ENCODE data around the gene TNFAIP8L1.

TNFAIP8L1 gene

DNA sequence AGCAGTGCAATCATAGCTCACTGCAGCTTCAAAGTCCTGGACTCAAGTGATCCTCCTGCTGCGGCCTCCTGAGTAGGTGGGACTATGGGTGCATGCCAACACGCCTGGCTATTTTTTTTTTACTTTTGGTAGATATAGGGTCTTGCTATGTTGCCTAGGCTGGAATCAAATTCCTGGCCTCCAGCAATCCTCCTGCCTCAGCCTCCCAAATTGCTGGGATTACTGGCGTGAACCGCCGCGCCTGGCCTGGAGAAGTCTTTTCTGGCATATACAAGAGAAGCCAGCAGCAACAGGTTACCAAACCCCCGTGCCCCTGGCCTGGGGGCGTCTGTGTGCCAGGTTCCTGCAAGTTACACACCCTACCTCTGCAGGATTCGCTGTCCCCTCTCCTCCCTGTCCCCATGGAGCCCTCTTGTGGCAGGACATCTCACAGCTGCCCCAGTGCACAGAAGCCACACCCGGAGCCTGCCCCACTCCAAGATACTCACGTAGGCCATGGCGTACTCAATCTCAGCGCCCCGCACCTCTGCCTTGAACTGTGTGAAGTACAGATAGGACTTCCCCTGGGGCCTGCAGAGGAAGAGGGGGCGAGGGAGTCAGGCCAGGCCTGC is 21.0 kb downstream of the TNFAIP8L1 start:
- H3K9ac ChIP-seq (ENCODE audit: insufficient read length, low read depth): peak overlapping the region; percentile 21
- H3K27me3 ChIP-seq (ENCODE audit: insufficient read depth, insufficient read length): no peaks in the 10 kb centered on the region
- peaks cover 86% of the 10 kb centered on the region for H3K36me3 ChIP-seq (ENCODE audit: insufficient read depth, insufficient read length, low read length)
- no peak for TF ChIP-seq ZNF274 (IDR thresholded peaks at IDR 0.05; ENCODE audit: low read depth, low read length)
- TF ChIP-seq YY1 (IDR thresholded peaks at IDR 0.05; ENCODE audit: insufficient read depth, insufficient read length): no peak
- TF ChIP-seq SUZ12 (IDR thresholded peaks at IDR 0.05; ENCODE audit: extremely low read depth, insufficient read depth, insufficient read length): no peak
- peaks cover 6% of the 10 kb centered on the region for H3K4me1 ChIP-seq (ENCODE audit: insufficient read depth, insufficient read length)
- peaks cover 8% of the 10 kb centered on the region; the same call in 1 of the 2 replicates for H3K9me3 ChIP-seq (ENCODE audit: insufficient read depth, low read length)
- DNase-seq (ENCODE audit: low read depth, low spot score): no peak
- H3K4me3 ChIP-seq (ENCODE audit: insufficient read length, low read depth): no peak overlapping the region

DNA sequence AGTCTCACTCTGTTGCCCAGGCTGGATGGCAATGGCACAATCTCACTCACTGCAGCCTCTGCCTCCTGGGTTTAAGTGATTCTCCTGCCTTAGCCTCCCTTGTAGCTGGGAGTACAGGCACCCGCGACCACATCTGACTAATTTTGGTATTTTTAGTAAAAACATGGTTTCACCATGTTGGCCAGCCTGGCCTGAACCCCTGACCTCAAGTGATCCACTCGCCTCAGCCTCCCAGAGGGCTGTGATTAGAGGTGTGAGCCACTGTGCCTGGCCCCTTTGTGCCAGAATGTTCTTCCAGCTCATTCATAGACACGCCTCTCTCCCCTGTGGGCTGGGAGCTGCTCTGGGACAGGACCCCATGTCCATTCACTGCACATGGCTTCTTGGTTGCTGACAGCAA is 21.7 kb downstream of the TNFAIP8L1 start:
- no peak overlapping the region for H3K4me3 ChIP-seq (ENCODE audit: insufficient read length, low read depth)
- peaks cover 6% of the 10 kb centered on the region for H3K4me1 ChIP-seq (ENCODE audit: insufficient read depth, insufficient read length)
- no peaks in the 10 kb centered on the region for H3K27me3 ChIP-seq (ENCODE audit: insufficient read depth, insufficient read length)
- TF ChIP-seq ZNF274 (IDR thresholded peaks at IDR 0.05; ENCODE audit: low read depth, low read length): no peak
- no peak for TF ChIP-seq SUZ12 (IDR thresholded peaks at IDR 0.05; ENCODE audit: extremely low read depth, insufficient read depth, insufficient read length)
- TF ChIP-seq YY1 (IDR thresholded peaks at IDR 0.05; ENCODE audit: insufficient read depth, insufficient read length): no peak
- no peak overlapping the region for H3K9ac ChIP-seq (ENCODE audit: insufficient read length, low read depth)
- H3K9me3 ChIP-seq (ENCODE audit: insufficient read depth, low read length): peaks cover 8% of the 10 kb centered on the region; the same call in 1 of the 2 replicates
- DNase-seq (ENCODE audit: low read depth, low spot score): no peak
- H3K36me3 ChIP-seq (ENCODE audit: insufficient read depth, insufficient read length, low read length): peaks cover 85% of the 10 kb centered on the region

DNA sequence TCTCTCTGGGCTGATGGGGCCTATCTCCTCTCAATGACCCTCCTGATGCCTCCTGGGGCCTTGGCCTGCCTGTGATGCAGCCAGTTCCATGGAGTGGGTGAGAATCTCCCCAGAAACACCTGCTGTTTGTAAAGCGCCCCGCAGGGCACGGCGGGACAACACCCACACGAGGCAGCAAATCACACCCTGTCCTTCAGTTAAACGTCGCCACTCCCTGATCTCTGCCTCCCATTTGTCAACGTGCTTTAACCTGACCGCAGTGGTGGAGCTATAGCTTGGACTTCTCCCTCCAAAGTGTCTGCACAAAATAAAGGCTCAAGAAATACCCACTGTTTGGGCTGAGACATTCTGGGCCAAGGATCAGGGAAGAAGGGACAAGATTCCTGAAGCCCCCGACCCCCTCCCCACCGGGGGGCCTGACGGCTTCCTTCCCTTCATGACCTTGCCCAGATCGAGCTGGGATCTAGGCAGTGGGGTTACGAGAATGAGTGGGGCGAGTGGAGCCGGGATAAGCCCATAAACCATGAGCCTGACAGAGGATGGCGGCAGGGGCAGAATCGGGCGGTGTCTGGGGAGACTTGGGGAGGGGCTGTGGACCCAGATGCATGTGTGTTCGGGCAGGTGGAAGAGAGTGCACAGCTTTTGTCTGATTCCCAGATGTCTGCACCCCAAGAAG is 22.8 kb downstream of the TNFAIP8L1 start:
- no peak for DNase-seq (ENCODE audit: low read depth, low spot score)
- H3K9ac ChIP-seq (ENCODE audit: insufficient read length, low read depth): no peak overlapping the region
- peaks cover 8% of the 10 kb centered on the region; the same call in 1 of the 2 replicates for H3K9me3 ChIP-seq (ENCODE audit: insufficient read depth, low read length)
- no peak for TF ChIP-seq YY1 (IDR thresholded peaks at IDR 0.05; ENCODE audit: insufficient read depth, insufficient read length)
- no peak for TF ChIP-seq ZNF274 (IDR thresholded peaks at IDR 0.05; ENCODE audit: low read depth, low read length)
- TF ChIP-seq SUZ12 (IDR thresholded peaks at IDR 0.05; ENCODE audit: extremely low read depth, insufficient read depth, insufficient read length): no peak
- H3K4me1 ChIP-seq (ENCODE audit: insufficient read depth, insufficient read length): peaks cover 6% of the 10 kb centered on the region
- H3K36me3 ChIP-seq (ENCODE audit: insufficient read depth, insufficient read length, low read length): peaks cover 81% of the 10 kb centered on the region
- H3K4me3 ChIP-seq (ENCODE audit: insufficient read length, low read depth): no peak overlapping the region
- H3K27me3 ChIP-seq (ENCODE audit: insufficient read depth, insufficient read length): no peaks in the 10 kb centered on the region

DNA sequence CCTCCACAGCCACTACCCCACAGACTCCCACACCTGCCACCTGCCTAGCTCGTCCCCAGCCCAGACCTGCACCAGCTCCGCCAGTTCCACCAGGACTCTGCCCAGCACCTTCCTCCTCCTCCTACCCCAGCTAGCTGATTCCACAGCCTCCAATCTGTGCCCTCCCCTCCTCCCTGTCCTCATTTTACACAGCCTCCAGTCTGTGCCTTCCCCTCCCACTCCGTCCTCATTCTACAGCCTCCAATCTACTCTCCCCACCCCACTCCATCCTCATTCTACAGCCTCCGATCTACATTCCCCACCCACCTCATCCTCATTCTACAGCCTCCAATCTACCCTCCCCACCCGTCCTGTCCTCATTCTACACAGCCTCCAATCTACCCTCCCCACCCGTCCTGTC is 23.5 kb downstream of the TNFAIP8L1 start:
- TF ChIP-seq SUZ12 (IDR thresholded peaks at IDR 0.05; ENCODE audit: extremely low read depth, insufficient read depth, insufficient read length): no peak
- TF ChIP-seq ZNF274 (IDR thresholded peaks at IDR 0.05; ENCODE audit: low read depth, low read length): no peak
- no peak for TF ChIP-seq YY1 (IDR thresholded peaks at IDR 0.05; ENCODE audit: insufficient read depth, insufficient read length)
- Histone ChIP-seq H3K4me1 (ENCODE audit: insufficient read depth, insufficient read length) (peaks cover 6% of the 10 kb centered on the region), H3K9ac (ENCODE audit: insufficient read length, low read depth) (no peak overlapping the region), H3K27me3 (ENCODE audit: insufficient read depth, insufficient read length) (no peaks in the 10 kb centered on the region), H3K36me3 (ENCODE audit: insufficient read depth, insufficient read length, low read length) (peaks cover 81% of the 10 kb centered on the region), H3K4me3 (ENCODE audit: insufficient read length, low read depth) (no peak overlapping the region), H3K9me3 (ENCODE audit: insufficient read depth, low read length) (peaks cover 8% of the 10 kb centered on the region; the same call in 1 of the 2 replicates)
- DNase-seq (ENCODE audit: low read depth, low spot score): no peak

DNA sequence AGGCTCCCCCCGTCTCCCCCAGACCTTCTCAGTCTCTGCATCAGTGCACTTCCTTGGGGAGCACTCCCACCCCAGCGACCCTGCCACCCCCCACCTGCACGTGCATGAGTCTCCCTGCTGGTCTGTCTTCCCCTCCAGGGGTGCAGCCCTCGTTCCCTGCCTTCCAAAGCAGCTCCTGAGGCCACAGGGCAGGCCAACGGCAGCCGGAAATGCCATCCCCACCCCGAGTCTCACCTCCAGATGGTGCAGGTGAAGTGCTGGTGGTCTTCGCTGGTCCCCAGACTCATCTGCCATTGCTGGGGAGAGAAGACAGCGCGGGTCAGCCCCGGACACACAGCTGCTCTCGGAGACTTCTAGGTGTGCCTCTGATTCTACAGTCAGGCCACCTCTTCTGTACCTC is 25.3 kb downstream of the TNFAIP8L1 start:
- TF ChIP-seq SUZ12 (IDR thresholded peaks at IDR 0.05; ENCODE audit: extremely low read depth, insufficient read depth, insufficient read length) (no peak), YY1 (IDR thresholded peaks at IDR 0.05; ENCODE audit: insufficient read depth, insufficient read length) (no peak), ZNF274 (IDR thresholded peaks at IDR 0.05; ENCODE audit: low read depth, low read length) (no peak)
- Histone ChIP-seq H3K36me3 (ENCODE audit: insufficient read depth, insufficient read length, low read length) (peaks cover 76% of the 10 kb centered on the region), H3K4me3 (ENCODE audit: insufficient read length, low read depth) (no peak overlapping the region), H3K27me3 (ENCODE audit: insufficient read depth, insufficient read length) (no peaks in the 10 kb centered on the region), H3K9ac (ENCODE audit: insufficient read length, low read depth) (no peak overlapping the region), H3K9me3 (ENCODE audit: insufficient read depth, low read length) (no peaks in the 10 kb centered on the region), H3K4me1 (ENCODE audit: insufficient read depth, insufficient read length) (peaks cover 10% of the 10 kb centered on the region)
- DNase-seq (ENCODE audit: low read depth, low spot score): no peak

DNA sequence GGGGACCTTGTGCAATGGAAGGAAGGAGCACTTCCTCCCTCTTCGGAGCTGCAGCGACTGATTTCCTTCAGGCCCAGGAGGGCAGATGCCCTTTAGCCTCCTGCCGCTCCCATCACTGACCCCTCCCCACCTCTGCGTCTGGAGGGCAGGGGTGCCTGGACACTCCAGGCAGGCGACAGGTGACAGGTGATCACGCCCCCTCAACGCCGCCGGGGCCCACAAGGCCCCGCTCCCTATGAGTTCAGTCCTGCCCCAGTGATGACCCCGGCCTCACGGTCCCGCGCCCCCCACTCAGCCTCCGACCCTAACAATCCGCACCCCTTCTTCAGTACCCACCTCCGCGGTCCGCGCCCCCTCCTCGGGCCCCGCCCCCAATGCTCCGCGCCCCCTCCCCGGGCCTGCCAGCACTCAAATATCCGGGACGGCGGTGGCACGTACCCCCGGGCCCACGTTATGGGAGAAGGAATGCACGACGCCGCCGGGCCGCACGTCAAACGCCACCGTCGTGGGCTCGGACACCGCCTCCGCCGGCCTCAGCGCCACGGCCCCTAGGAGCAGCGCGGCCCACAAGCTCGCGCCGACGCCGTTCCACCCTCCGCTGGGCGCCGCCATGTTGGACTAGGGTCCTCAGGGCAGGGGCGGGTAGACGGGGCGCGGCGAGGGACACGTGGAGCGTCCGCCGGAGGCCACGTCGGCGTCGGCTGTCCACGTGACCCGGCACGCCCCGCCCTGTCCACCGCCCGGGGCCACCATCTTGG is 30.6 kb downstream of the TNFAIP8L1 start, which contains the start of gene MYDGF:
Gene MYDGF, minus strand, starts transcription at position 620 of the 758 bp plus-strand sequence. Its CDS starts 8 bp downstream, at position 612.
- peaks cover 8% of the 10 kb centered on the region for H3K4me1 ChIP-seq (ENCODE audit: insufficient read depth, insufficient read length)
- no peaks in the 10 kb centered on the region for H3K9me3 ChIP-seq (ENCODE audit: insufficient read depth, low read length)
- TF ChIP-seq SUZ12 (IDR thresholded peaks at IDR 0.05; ENCODE audit: extremely low read depth, insufficient read depth, insufficient read length) (no peak), ZNF274 (IDR thresholded peaks at IDR 0.05; ENCODE audit: low read depth, low read length) (no peak), YY1 (IDR thresholded peaks at IDR 0.05; ENCODE audit: insufficient read depth, insufficient read length) (peak; percentile 90)
- H3K36me3 ChIP-seq (ENCODE audit: insufficient read depth, insufficient read length, low read length): peaks cover 37% of the 10 kb centered on the region
- H3K27me3 ChIP-seq (ENCODE audit: insufficient read depth, insufficient read length): no peaks in the 10 kb centered on the region
- peak within 1 kb of the TSS; percentile 93 for H3K9ac ChIP-seq (ENCODE audit: insufficient read length, low read depth)
- peak within 1 kb of the TSS; percentile 94 for H3K4me3 ChIP-seq (ENCODE audit: insufficient read length, low read depth)
- DNase-seq (ENCODE audit: low read depth, low spot score): peak; percentile 87
